GM21717 (cell line): Measurements from ENCODE around the gene CHST8.
"Not testable (repeated sequence)": the region's sequence is repeated elsewhere in the genome, so short reads cannot be mapped to it uniquely, and the experiment has no call there.

Experiments used
- ATAC-seq: cut with Tn5 transposase; IDR thresholded peaks from one replicate; pipeline ENCODE4 v1.9.1; 2021; ENCODE audit warnings: mild to moderate bottlenecking, moderate library complexity; ENCODE audit not compliant: unreplicated experiment

Gene CHST8, protein sequence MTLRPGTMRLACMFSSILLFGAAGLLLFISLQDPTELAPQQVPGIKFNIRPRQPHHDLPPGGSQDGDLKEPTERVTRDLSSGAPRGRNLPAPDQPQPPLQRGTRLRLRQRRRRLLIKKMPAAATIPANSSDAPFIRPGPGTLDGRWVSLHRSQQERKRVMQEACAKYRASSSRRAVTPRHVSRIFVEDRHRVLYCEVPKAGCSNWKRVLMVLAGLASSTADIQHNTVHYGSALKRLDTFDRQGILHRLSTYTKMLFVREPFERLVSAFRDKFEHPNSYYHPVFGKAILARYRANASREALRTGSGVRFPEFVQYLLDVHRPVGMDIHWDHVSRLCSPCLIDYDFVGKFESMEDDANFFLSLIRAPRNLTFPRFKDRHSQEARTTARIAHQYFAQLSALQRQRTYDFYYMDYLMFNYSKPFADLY

DNA sequence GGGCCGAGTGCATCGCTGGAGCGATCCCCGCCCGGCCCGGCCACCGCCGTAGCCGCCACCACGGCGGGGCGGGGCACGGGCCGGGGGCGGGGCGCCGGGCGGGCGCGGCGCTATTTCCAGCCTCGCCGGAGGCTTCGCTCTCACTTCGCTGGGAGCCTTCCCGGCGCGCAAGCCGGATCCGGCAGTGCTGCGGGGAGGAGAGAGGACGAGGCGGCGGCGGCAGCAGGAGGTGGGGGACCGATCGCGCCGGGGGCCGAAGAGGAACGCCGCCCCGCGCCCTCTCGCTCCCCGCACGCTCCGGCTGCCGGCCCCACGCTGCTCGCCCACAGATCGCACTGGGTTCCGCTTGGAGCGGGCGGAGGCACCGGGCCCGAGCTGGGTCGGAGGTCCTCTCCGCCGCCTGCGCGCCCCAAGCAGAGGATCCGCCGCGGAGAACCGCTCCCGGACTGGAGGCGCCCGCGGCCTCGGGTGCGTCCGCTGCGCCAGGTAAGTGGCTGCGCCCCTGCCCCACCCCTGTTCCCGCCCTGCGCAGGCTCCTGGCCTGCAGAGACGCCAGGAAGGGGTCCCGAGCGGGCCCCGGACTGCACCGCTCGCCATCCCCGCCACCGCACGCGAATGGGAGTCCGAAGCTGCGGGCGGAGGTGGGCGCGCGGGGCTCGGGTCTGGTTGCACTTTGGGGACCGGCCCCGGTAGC lies at the start of gene CHST8:
CHST8 (plus strand) TSS at position 143 of the 694 bp plus-strand sequence. CDS start 67,309 bp downstream, outside the sequence.
- no peak for ATAC-seq

DNA sequence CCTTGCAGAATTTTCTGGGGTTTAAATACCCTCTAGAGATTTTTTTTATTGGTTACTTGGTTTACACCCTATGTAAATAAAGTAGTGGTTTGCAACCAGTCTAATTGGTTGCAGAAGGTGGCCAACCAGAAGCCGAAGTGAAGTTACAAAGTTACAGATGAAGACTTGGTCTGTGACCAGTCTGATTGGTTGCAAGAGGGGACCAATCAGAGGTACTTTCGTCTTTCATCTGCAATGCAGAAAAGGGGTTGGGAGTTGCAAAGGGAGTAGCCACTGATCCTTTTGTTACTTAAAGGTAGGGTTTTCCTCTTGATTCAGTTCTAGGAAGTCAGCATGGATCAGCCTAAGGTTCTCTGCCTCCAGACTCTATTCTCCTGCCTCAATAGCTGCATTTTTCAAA lies 48.8 kb upstream of the CHST8 start:
- ATAC-seq: no peak

DNA sequence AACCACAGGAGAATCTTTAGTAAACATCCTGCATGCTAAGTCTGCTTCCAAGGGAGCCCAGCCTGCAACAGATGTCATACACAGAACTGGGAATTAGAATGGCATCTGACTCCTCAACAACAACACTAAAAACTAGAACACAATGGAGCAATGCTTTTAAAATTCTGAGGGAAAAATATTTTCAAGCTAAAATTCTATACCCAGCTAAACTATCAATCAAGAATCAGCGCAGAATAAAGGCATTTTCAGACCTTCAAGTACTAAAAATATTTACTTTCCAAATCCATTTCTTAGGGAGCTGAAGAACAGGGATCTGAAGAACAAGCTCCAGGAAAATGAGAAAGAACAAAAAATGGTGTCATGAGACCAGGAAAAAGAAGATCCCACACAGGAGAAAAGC lies 46.9 kb upstream of the CHST8 start:
- no peak for ATAC-seq

DNA sequence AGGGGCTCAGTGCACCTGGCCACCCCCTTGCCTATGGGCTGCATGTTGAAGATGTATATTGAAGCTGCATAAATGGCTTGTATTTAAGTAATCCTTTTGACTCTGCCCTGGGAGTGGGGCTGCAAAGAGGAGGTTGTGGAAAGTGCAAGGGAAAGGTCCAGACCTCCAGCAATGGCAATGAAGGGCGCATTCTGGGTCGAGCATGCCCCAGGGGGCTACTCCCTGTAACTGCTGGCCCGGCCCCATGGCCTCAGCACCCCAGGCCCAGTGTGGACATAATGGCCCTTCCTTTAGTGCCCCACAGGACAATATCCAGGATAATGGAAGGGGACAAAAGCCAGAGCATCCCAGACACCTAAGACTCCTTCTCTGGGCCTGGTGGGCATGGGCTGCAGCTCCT lies 43.1 kb upstream of the CHST8 start:
- ATAC-seq: no peak

DNA sequence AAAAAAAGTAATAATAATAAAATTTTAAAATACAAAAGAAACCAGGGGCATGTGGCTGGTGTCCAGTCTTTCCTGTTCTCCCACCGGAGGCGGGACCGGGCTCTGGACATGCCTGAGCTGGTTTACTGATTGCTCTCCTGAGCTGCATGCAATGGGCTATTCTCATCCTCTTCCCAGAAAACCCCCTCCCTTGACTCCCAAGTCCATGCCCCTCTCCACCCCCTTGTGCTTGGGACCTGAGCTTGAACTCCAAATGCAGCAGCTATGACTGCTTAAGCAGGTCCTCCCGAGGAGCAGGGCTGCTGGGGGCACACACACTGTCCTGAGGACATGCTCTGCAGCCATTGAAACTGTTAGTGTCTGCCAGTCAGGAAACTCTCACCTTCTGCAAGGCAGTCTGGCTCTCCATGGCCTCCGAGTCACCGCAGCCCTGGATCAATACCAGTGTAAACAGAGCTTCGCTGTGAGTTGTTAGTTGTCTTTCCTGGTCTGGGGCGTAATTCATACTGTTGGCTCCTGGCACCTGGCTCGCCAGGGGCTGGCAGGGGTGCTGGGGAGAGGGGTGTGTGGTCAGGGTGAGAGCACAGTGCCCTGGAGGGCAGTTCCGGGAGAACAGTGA lies 41.6 kb upstream of the CHST8 start:
- ATAC-seq: no peak

DNA sequence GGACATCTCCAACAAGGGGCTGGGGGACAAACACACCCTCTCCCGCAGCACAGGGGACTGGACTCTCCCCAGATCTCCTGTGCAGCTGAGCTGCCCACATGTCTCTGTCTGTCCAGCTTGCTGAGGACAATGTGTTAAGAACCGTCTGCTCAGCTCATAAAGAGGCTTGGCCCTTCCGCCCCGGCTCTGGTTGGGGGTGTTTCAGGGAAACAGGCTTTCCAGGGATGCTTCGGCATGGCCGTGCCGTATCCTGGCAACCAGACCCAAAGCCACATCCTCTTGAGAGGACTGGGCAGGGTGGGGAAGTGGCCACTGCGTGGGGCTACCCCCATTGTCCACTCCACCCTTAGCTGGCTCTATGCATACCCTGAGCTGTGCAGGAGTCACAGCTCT lies 41.1 kb upstream of the CHST8 start:
- ATAC-seq: no peak

DNA sequence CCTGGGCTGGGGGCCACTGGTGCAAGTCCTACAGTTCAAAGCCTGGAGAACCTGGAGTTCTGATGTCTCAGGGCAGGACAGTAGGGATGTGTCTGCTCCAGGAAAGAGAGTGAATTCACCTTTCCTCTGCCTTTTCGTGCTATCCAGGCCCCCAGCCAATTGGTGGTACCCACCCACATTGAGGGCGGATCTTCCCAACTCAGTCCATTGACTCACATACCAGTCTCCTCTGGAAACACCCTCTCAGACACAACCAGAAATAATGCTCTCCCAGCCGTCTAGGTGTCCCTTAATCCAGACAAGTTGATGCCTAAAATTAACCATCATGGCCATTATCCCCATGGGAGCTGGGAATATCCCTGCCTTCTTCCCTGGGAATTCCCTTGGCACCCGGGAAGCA lies 38.8 kb upstream of the CHST8 start:
- ATAC-seq: no peak

DNA sequence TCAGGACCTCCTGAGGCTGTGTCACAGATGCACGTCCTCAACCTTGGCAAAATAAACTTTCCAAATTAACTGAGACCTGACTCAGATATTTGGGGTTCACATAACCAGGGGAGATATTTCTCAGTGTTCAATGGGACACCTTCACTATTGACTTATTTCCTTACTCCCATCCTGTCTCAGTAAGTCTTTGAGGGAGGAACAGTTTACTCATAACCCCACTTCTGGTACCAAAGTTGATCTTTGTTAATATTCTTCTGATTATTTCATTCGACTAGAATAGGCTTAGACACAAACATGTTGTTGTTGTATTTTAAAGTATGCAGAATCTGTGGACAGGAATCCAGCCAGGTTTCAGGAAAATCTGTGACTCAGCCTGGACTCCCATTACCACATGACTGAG lies 34.6 kb upstream of the CHST8 start:
- ATAC-seq: no peak

DNA sequence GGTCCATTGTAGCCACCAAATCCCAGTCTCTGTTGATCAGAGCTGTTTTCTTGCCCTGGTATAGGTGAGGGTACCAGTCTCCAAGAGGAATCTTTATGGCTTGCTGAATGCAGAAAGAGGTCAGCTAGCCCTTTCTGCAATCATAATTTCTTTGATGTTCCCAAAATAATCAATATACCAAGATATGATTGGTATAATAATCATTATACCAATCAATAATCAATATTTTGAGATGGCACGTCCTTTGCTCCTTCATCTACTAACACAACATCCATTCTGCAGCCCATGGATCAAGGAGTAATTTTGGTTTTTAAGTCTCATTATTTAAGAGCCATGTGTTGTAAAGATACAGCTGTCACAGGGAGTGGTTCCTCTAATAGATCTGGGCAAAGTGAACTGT lies 31.5 kb upstream of the CHST8 start:
- no peak for ATAC-seq

DNA sequence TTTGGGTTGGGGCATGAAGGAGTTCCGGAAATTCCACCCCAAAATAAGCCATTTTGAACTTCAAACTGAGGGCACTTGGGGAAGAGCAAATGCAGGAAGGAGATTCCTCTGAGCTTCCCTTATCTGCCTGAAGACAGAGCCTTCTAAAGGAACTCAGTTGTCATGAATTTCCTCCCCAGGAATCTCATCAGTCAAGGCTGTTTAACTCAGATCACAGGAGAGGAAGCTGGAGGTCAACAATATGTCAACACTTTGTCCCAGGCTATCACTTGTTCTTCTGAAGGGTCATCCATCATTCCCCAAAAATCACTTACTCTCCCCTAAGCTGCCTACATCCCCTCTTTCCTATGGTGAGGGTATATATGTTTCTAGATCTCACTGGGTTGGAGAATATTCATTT lies 26.0 kb upstream of the CHST8 start:
- no peak for ATAC-seq

DNA sequence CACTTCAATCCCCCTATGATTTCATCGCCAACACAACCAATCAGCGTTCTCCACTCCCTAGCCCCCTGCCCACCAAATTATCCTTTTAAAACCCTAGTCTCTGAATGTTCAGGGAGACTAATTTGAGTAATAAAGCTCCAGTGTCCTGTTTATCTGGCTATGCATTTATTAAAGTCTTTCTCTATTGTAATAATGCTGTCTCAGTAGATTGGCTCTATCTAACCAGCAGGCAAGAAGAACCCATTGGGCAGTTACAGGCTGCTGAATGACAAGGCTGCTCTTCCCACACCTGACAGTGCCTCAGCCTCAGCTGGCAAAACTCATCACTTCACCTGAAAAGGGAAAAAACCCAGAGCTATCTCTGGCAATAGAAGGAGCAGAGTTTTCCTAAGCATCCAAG lies 20.2 kb upstream of the CHST8 start:
- ATAC-seq: no peak

DNA sequence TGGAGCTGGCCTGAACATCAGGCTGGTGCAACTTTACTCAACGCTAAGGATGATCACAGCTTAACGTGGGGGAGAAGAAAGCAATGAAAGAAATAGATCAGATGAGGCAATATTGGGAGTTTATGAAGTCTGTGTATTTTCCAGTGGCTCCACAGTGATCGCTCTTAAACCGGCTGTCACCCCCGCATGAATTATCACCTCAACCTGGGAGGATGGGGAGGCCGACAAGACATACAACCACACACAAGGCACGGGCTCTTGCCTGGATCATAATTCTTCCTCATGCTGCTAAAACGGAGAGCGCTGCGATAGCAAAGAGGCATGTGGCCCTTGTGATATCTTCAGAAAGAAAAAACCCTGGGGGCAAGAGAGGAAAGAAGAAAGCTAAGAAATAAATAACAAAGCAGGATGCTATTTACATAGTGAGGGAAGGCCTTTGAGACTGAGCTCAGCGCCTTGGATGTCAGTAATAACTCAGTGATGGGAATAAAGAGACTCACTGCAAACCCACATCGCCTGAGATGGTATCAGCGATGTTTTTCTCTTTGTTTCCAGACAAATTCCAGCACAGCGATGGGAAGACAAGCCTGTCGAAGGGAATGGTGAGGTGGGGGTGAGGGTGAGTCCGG lies 19.1 kb upstream of the CHST8 start:
- no peak for ATAC-seq

DNA sequence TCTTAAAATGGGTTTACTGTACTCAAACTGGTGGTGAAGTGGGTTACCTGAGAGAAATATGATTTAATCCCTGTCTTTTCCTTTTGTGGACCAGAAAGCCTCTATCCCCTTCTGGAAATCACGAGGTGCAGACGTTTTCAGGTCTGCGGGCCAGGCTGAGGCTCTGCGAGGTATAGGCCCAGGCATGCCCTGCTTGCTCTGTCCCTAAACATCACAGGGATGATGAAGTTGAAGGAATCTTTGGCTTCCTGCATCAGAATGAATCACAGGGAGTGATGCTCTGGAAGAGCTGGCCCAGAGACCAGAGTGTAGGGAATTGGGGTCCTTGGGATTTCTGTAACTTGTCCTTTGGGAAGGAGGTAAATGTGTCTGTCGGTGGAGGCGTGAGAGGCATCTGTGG lies 18.4 kb upstream of the CHST8 start:
- no peak for ATAC-seq

DNA sequence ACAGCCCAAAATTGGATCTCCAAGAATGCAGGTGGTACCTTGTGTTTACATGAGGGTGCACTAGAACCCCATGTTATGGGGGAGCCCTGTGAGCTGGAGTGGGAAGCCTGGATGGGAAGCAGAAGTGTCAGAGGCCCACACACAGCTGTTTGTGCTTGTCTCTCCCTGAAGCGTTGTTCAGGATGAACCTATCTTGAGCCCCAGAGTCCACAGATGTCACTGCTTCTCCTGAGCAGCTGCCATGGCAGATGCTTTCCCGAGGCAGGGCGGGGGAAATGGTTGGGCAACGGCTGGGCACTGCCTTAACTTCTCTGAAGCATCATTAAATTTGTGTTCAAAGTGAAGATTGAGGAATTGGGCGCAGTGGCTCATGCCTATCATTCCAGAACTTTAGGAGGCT lies 17.1 kb upstream of the CHST8 start:
- ATAC-seq: no peak

DNA sequence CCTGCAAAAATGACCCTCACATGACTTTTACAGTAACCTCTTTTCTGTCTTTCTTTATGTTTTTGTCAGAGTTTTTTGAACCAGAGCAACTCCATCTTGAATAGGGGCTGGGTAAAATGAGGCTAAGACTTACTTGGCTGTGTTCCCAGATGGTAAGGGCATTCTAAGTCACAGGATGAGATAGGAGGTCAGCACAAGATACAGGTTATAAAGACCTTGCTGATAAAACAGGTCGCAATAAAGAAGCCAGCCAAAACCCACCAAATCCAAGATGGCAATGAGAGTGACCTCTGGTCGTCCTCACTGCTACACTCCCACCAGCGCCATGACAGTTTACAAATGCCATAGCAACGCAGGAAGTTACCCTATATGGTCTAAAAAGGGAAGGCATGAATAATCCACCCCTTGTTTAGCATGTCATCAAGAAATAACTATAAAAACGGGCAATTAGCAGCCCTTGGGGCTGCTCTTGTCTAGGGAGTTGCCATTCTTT lies 15.9 kb upstream of the CHST8 start:
- not testable (repeated sequence) for ATAC-seq

DNA sequence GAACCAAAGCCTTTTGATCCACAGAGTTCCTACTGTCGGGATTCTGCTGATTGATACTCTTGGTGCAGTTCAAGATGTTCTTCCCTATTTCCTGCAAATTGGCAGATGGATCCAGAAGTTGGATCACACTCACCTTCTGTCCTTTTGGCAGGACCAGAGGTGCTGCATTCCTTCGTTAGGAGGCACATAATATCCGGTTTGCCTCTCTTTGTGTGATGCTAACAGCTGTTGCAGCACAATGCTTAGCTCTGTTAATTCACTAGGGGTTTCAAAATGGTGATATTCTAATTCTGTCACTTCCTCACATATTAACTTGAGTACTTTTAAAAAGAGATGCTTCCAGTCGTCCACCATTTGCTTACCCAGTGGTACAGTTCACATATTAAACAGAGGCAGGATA lies 15.2 kb upstream of the CHST8 start:
- no peak for ATAC-seq

DNA sequence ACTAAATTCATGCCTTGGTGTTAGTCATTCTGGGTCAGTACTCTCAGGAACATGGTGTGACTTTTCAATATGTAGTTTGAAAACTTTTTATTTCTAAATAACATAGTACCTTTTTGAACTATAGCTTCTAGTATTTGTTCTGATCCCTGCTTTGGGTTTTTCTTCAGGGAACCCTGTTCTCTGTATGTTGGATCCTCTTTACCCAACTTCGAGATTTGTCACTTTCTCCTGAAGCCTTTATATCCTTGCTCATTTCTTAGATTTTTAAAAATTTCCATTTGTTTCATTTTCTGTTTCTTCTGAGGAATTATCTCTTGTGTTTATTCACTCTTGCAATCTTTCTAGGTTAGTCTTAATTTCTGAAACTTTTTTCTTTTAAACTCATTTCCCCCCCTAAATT lies 12.4 kb upstream of the CHST8 start:
- no peak for ATAC-seq

DNA sequence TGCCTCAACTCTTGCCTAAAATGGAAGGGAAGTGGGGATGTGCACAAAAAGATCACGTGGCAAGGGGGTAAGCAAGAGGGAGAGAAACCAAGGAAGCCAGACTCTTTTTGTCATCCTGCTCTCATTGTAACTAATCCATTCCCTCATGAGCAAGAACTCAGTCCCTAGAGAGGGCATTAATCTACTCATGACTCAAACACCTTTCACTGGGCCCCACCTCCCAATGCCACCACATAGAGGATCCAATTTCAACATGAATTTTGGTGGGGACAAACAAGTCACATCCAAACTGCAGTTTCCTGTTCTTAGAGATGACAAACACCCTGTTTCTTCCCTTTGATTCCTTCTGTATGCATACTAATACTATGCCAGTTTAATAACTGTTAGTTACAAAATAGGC lies 11.2 kb upstream of the CHST8 start:
- ATAC-seq: no peak

DNA sequence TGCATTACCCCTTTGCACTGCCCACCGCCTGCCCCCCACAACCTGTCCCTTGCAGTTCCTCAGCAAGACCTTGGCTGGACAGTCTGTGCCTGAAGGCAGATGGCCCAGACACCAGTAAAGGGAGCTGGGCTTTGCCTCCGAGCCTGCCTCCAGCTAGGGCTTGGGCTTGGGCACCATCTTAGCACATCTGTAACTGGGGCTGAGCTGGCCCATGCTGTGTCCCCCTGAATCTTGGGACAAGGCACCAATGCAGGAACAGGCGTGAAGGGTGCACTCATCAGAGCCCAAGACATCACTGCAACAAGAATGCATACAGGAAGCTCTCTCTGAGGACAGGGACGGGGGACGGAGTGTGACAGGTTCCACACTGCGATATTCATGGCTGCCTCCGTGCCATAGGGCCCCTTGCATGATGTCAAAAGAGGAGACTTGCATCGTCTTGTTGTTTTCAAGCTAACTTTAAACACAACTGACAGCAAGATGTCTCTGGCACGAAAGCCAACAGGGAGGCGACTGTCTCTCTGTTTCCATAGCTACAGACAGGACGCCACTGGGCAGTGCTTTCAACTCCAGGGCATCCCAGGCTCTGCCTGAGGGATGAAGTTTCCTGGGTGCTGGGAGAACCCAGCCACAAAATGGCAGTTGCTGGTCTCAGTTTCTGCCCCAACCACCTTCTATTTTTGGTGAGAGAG lies 8.7 kb upstream of the CHST8 start:
- ATAC-seq: no peak

DNA sequence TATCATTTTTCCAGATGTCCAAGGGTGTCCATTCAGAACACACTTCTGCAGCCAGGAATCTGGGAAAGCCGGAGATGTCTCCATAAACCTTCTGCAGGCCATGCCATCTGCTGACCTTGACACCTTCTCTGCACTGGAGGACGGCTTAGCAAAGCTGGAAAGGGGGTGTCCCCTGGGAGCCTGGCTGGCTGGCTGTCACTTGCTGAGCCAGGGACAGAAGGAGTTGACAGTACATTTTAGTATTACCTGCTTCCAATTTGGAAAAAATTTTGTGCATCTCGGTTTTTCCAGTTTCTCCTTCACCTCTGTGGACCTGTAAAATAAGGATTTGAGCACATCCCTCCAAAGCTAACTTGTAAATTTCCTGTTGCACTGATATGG lies 8.1 kb upstream of the CHST8 start:
- ATAC-seq: no peak

DNA sequence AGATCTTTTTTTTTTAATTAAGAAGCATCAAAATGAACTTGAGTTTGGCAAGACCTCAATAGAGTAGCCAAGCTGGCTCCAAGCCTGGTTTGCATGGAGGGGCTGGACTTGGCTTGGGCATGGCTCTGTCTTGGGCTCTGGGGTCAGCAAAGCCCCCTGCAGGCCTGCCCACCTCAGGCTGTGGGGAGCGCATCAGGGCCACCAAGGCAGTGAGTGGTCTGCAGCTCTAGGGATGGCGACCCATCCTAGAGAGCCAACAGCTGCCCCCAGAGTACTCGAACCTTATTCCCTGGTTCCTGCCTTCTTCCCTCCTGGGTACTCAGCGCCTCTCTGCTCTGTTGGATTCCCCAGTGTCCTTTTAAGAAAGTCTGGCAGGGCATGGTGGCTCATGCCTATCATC lies 5.4 kb upstream of the CHST8 start:
- ATAC-seq: no peak
